ENCODE measurements around the gene FNDC11.

FNDC11 gene

DNA sequence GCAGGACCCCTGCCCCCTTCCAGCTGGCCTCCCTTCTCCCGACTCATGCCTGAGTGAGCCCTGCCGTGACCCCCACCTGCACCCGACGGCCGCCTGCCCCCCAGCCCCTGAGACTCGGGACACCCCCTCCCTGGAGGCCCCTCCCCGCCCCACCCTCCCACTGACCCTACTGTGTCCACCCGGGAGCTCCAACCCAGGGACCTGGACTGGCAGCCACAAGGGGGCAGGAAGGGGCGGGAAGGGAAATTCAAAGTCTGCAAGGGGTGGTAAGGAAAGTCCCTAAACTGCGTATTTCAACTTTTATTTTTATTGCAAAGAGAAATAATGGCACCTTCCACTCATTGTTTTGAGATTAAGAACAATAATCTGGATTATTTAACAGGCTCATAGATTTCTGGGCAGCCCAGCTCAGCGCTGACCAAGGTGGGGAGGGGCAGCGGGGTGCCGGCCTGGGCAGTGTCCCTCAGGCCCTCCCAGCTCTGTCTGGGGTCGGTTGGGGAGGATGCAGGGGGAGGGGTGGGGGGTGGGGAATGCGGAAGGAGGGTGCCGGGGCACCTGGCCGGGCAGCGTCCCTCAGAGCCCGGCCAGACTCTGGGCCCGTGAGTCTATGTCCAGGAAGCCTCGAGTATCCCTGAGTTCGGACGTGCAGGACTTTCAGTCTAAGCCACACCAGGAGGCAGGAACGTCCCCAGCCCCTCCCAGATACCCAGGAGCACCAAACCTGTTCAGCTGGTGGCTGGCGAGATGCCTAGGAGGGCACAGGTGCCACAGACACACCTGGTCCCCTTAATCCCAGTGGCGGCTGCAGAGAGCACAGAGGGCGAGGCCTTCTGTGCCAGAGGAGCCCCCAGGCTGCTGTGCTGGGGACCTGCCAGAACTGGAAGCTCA lies 15.5 kb upstream of the FNDC11 start:
- H3K27ac ChIP-seq: peak overlapping the region; percentile 64
- TF ChIP-seq CTCF (IDR thresholded peaks at IDR 0.05): peak; percentile 53
- no peak for TF ChIP-seq ZFX (IDR thresholded peaks at IDR 0.05; ENCODE audit: borderline replicate concordance)

DNA sequence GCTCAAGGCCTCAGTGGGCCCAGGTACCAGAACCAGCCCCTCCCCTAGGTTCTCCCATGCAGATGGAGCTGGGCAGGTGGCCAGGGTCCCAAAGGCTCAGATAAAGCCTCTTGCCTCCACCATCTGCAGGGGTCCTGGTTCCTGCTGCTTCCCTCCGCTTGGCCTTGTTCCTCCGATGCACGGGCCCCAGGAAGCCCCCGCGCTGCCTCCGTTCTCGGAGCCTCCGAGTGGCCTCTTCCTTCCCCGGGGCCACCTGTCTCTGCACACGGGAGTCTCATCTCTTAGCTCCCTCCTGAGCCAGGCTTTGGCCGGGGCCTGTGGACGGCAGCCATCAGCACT lies 14.9 kb upstream of the FNDC11 start:
- H3K27ac ChIP-seq: peak overlapping the region; percentile 64
- TF ChIP-seq CTCF (IDR thresholded peaks at IDR 0.05) (no peak), ZFX (IDR thresholded peaks at IDR 0.05; ENCODE audit: borderline replicate concordance) (no peak)

GRCh38 chr20:63539441-63540370 lies 14.3 kb upstream of the FNDC11 start:
- peak overlapping the region; percentile 64 for H3K27ac ChIP-seq
- TF ChIP-seq CTCF (IDR thresholded peaks at IDR 0.05) (no peak), ZFX (IDR thresholded peaks at IDR 0.05; ENCODE audit: borderline replicate concordance) (no peak)

DNA sequence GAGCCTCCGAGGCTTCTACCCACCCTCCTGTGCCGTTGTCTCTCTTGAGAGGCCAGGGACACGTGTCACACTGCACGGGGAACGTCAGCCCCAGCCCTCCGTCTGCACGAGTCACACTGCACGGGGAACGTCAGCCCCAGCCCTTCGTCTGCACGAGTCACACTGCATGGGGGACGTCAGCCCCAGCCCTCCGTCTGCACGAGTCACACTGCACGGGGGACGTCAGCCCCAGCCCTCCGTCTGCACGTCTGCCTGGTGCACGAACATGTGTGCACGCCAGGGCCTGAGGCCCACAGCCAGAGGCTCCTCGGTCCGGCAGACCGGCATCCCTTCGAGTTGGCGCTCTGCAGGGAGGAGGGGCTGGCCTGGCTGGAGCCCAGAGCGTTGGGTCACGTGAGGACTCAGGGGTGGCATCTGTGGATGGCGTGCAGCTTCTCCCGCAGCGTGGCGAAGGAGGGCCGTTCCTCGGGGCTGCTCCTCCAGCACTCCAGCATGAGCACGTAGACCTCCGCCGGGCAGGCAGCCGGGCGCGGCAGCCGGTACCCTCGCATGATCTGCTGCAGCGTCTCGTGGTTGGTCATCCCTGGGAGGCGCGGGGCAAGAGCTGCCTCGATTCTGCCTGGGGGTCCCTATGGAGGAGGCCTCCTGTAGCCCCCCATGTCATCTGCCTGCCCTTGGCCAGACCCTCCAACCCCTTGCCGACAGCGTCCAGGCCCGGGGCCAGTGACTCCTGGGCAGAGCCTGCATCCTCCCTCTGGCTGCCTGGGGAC lies 13.4 kb upstream of the FNDC11 start:
- TF ChIP-seq ZFX (IDR thresholded peaks at IDR 0.05; ENCODE audit: borderline replicate concordance): no peak
- no peak for TF ChIP-seq CTCF (IDR thresholded peaks at IDR 0.05)
- no peak overlapping the region for H3K27ac ChIP-seq

DNA sequence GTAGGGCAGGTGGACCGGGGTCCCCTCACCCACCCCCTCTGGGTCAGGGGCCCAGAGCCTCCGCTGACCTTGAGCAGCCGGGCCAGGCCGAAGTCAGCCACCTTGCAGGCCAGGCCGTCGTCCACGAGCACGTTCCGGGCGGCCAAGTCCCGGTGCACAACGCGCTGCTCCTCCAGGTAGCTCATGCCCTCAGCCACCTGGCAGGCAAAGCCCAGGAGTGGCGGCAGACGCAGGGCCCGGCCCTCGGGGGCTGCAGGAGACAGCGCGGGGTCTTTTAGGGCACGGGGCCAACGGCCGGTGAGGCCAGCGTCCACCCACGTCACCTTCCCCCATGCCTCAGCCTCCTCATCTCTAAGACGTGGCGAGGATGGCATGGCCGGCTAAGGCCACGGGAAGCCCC lies 12.6 kb upstream of the FNDC11 start:
- peak overlapping the region; percentile 66 for H3K27ac ChIP-seq
- TF ChIP-seq CTCF (IDR thresholded peaks at IDR 0.05): no peak

DNA sequence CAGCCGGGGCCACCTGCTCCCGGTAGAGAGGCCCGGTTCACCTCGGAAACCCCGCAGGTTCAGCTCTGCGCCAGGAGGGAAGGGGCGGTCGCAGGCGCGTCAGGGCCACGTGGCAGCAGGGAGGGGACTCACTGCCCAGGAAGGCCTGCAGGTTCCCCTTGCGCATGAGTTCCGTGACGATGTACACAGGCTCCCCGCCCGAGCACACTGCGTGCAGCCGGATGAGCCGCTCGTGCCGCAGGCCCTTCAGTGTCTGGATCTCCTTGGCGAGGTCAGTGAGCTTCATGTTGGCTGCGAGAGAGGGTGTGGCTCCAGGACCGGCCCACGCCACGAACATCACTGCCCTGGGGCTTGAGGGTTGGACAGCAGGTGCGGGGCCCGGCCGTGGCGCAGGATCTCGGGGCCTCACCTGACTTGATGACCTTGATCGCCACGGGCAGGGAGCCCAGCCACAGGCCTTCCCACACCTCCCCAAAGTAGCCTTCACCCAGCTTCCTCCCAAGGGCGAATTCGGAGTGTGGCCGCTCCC lies 11.9 kb upstream of the FNDC11 start:
- no peak for TF ChIP-seq CTCF (IDR thresholded peaks at IDR 0.05)
- no peak for TF ChIP-seq ZFX (IDR thresholded peaks at IDR 0.05; ENCODE audit: borderline replicate concordance)
- H3K27ac ChIP-seq: peak overlapping the region; percentile 66
